Smooth muscle cell (in vitro differentiated cells): ENCODE measurements around the gene LRMDA. TPM values are rescaled to one million over a fixed set of nuclear protein-coding genes. Genes with fewer than 3 reads are reported as not detected.

Source experiments
- DNase-seq: peaks from one replicate; lab custom pipeline; 2025; ENCODE audit not compliant: unreplicated experiment; lab: John Stamatoyannopoulos, UW
- H2AFZ ChIP-seq: fragments of 200-600 bp; sonication (generic); 2 replicates; pipeline ENCODE4 v1.6.0; 2016; ENCODE audit warnings: antibody characterized with exemption, low read depth, mild to moderate bottlenecking
- H3F3A ChIP-seq: fragments of 200-600 bp; sonication (generic); 2 replicates; pipeline ENCODE4 v1.6.0; 2017; ENCODE audit warnings: antibody characterized with exemption, low read depth
- H3K27ac ChIP-seq: fragments of 200-600 bp; sonication (generic); 2 replicates; pipeline ENCODE4 v1.5.1; 2016; ENCODE audit warnings: low read depth, mild to moderate bottlenecking
- H3K27me3 ChIP-seq: fragments of 200-600 bp; sonication (generic); 2 replicates; pipeline ENCODE4 v1.6.1; 2016; ENCODE audit warnings: low read depth, mild to moderate bottlenecking
- H3K36me3 ChIP-seq: fragments of 200-600 bp; sonication (generic); 2 replicates; pipeline ENCODE4 v1.5.1; 2016; ENCODE audit warnings: low read depth
- H3K4me1 ChIP-seq: fragments of 200-600 bp; sonication (generic); 2 replicates; pipeline ENCODE4 v1.5.1; 2016; ENCODE audit warnings: low read depth
- H3K4me2 ChIP-seq: fragments of 200-600 bp; sonication (generic); 2 replicates; pipeline ENCODE4 v1.6.0; 2016; ENCODE audit warnings: mild to moderate bottlenecking
- H3K4me3 ChIP-seq: fragments of 200-600 bp; sonication (generic); 2 replicates; pipeline ENCODE4 v1.5.1; 2016; ENCODE audit warnings: mild to moderate bottlenecking
- H3K79me2 ChIP-seq: fragments of 200-600 bp; sonication (generic); 2 replicates; pipeline ENCODE4 v1.6.0; 2016; ENCODE audit warnings: low read depth, mild to moderate bottlenecking
- H3K9ac ChIP-seq: fragments of 200-600 bp; sonication (generic); 2 replicates; pipeline ENCODE4 v1.6.0; 2016; ENCODE audit warnings: low read depth
- H3K9me3 ChIP-seq: fragments of 200-600 bp; sonication (generic); replicated peaks from 2 replicates; pipeline ENCODE4 v1.5.1; 2016; ENCODE audit warnings: low read depth
- H4K20me1 ChIP-seq: fragments of 200-600 bp; sonication (generic); 2 replicates; pipeline ENCODE4 v1.6.0; 2016; ENCODE audit warnings: low read depth
- CTCF ChIP-seq: fragments of 200-600 bp; sonication (generic); IDR thresholded peaks from 2 replicates; pipeline ENCODE4 v1.5.1; 2017; ENCODE audit warnings: borderline replicate concordance, mild to moderate bottlenecking, antibody characterized with exemption; ENCODE audit not compliant: insufficient read depth, poor library complexity, severe bottlenecking
- WGBS: methylation state at CpG from one replicate; pipeline ENCODE4 v1.1.7; 2016; ENCODE audit warnings: low lambda C conversion rate; 5-methylcytosine and 5-hydroxymethylcytosine counted together
- polyA plus RNA-seq: library from polyadenylated mRNA; unstranded; fragments of >200 nt; fragmentation: Nextera tagmentation; extraction: Ambion mirVana; gene quantifications from 2 replicates; pipeline ENCODE4 v1.2.1, GENCODE V29; 2016
- total RNA-seq: library from RNA; depleted of rRNA; stranded (reverse); fragments of >200 nt; gene quantifications from 2 replicates; pipeline ENCODE4 v1.2.3, GENCODE V29; 2014

LRMDA gene
- total and polyA plus RNA-seq, 2 experiments from 2014 or later = 1.5 to 1.6 TPM

- Histone ChIP-seq H3K36me3 (no peaks in the 10 kb centered on the region), H3K9ac (no peak overlapping the region), H3K4me3 (no peak overlapping the region), H3K9me3 (peaks cover 7% of the 10 kb centered on the region), H3K4me1 (peaks cover 8% of the 10 kb centered on the region), H3K27me3 (no peaks in the 10 kb centered on the region), H3F3A (no peaks in the 10 kb centered on the region), H3K27ac (no peak overlapping the region), H3K4me2 (no peak overlapping the region), H2AFZ (no peak overlapping the region), H3K79me2 (no peaks in the 10 kb centered on the region), H4K20me1 (no peaks in the 10 kb centered on the region)
- no peak for TF ChIP-seq CTCF
- DNase-seq = no peak
- WGBS = 48% methylated on average over 5 of the region's 5 CpGs
Measured at GRCh38 chr10:76270464-76270863, 839.0 kb downstream of the LRMDA start.

GRCh38 chr10:76274933-76275332, 843.5 kb downstream of the LRMDA start:
- Histone ChIP-seq H3K36me3 (no peaks in the 10 kb centered on the region), H3K4me2 (no peak overlapping the region), H3K9ac (no peak overlapping the region), H3K27me3 (no peaks in the 10 kb centered on the region), H3K4me1 (peaks cover 8% of the 10 kb centered on the region), H3K79me2 (no peaks in the 10 kb centered on the region), H3K4me3 (no peak overlapping the region), H3F3A (no peaks in the 10 kb centered on the region), H4K20me1 (no peaks in the 10 kb centered on the region), H2AFZ (no peak overlapping the region), H3K9me3 (peaks cover 10% of the 10 kb centered on the region), H3K27ac (no peak overlapping the region)
- no peak for DNase-seq
- TF ChIP-seq CTCF = no peak

GRCh38 chr10:76278811-76279460, 847.5 kb downstream of the LRMDA start:
- no peaks in the 10 kb centered on the region for H4K20me1 ChIP-seq
- no peaks in the 10 kb centered on the region for H3K27me3 ChIP-seq
- no peaks in the 10 kb centered on the region for H3K4me1 ChIP-seq
- WGBS = 73% methylated on average over 1 of the region's 1 CpG
- DNase-seq = no peak
- H3K4me3 ChIP-seq = no peak overlapping the region
- H3K79me2 ChIP-seq = no peaks in the 10 kb centered on the region
- H3K4me2 ChIP-seq = no peak overlapping the region
- no peak overlapping the region for H3K9ac ChIP-seq
- no peak for TF ChIP-seq CTCF
- H3F3A ChIP-seq = peaks cover 4% of the 10 kb centered on the region
- peaks cover 4% of the 10 kb centered on the region for H3K9me3 ChIP-seq
- H2AFZ ChIP-seq = no peak overlapping the region
- no peak overlapping the region for H3K27ac ChIP-seq
- no peaks in the 10 kb centered on the region for H3K36me3 ChIP-seq

- Histone ChIP-seq H3K4me1 (no peaks in the 10 kb centered on the region), H3F3A (peaks cover 4% of the 10 kb centered on the region), H3K4me3 (no peak overlapping the region), H3K27ac (no peak overlapping the region), H3K4me2 (no peak overlapping the region), H2AFZ (no peak overlapping the region), H3K27me3 (no peaks in the 10 kb centered on the region), H3K9ac (no peak overlapping the region), H3K79me2 (no peaks in the 10 kb centered on the region), H3K9me3 (no peaks in the 10 kb centered on the region), H4K20me1 (no peaks in the 10 kb centered on the region), H3K36me3 (no peaks in the 10 kb centered on the region)
- DNase-seq = no peak
- TF ChIP-seq CTCF = no peak
Measured at GRCh38 chr10:76281659-76282058, 850.2 kb downstream of the LRMDA start.
